CD14-positive monocyte (primary cell): ENCODE measurements around the gene L3MBTL3. TPM values are rescaled to one million over a fixed set of nuclear protein-coding genes. Genes with fewer than 3 reads are reported as not detected.
A peak's percentile ranks its signal among the peaks of the same experiment; 100 is the strongest.

Source experiments
- DNase-seq, 3 donors: peaks; one replicate each; pipeline ENCODE4 v3.0.0-alpha.2; 2011 to 2022
- H2AFZ ChIP-seq: 2 replicates; pipeline ENCODE4 v1.6.0; 2012; ENCODE audit warnings: mild to moderate bottlenecking, low read depth, low read length, inconsistent platforms; ENCODE audit not compliant: insufficient read depth, poor library complexity, severe bottlenecking
- H3K27ac ChIP-seq, 2 donors: 1 replicate in 1 of 2; 2 replicates in 1 of 2; pipeline ENCODE4 v1.5.1; 2012 to 2013; ENCODE audit warnings: low read length in 2 of 2, control low read depth in 1 of 2, inconsistent platforms in 1 of 2, low read depth in 1 of 2, mild to moderate bottlenecking in 1 of 2
- H3K27me3 ChIP-seq, 2 donors: one replicate each; pipeline versions ENCODE4 v1.6.0 to v1.6.1; 2011 to 2013; ENCODE audit warnings: low read length in 2 of 2; ENCODE audit not compliant: control insufficient read depth in 2 of 2, insufficient read depth in 2 of 2
- H3K36me3 ChIP-seq, 2 donors: replicated peaks in 1 of 2; 1 replicate in 1 of 2; 2 replicates in 1 of 2; pipeline versions ENCODE4 v1.5.1 to v1.6.1; 2012 to 2013; ENCODE audit warnings: low read length in 2 of 2, control low read depth in 1 of 2, inconsistent platforms in 1 of 2, mild to moderate bottlenecking in 1 of 2; ENCODE audit not compliant: insufficient read depth in 2 of 2, control insufficient read depth in 1 of 2
- H3K4me1 ChIP-seq, 2 donors: 1 replicate in 1 of 2; 2 replicates in 1 of 2; pipeline versions ENCODE4 v1.5.1 to v1.6.1; 2012 to 2013; ENCODE audit warnings: low read length in 2 of 2, control low read depth in 1 of 2, inconsistent platforms in 1 of 2, mild to moderate bottlenecking in 1 of 2, moderate library complexity in 1 of 2; ENCODE audit not compliant: insufficient read depth in 2 of 2, control insufficient read depth in 1 of 2
- H3K4me2 ChIP-seq: replicated peaks from 2 replicates; pipeline ENCODE3; 2012; ENCODE audit warnings: low read length, moderate library complexity, mild to moderate bottlenecking; ENCODE audit not compliant: poor library complexity, severe bottlenecking; ENCODE audit errors: extremely low read depth
- H3K4me3 ChIP-seq, 3 experiments: fragments of 200-600 bp in 1 of 3; sonication (generic) in 1 of 3; replicated peaks in 1 of 3; 1 replicate in 2 of 3; 2 replicates in 1 of 3; pipeline ENCODE4 v1.5.1; 2011 to 2013; ENCODE audit warnings: low read length in 3 of 3, mild to moderate bottlenecking in 3 of 3, control low read depth in 2 of 3, low read depth in 2 of 3, inconsistent platforms in 1 of 3, moderate library complexity in 1 of 3
- H3K79me2 ChIP-seq: 2 replicates; pipeline ENCODE4 v1.6.0; 2012; ENCODE audit warnings: mild to moderate bottlenecking, control low read depth, inconsistent platforms, low read length, moderate library complexity; ENCODE audit not compliant: insufficient read depth
- H3K9ac ChIP-seq: 2 replicates; pipeline ENCODE4 v1.6.0; 2017; ENCODE audit warnings: low read length, mild to moderate bottlenecking; ENCODE audit not compliant: insufficient read depth, poor library complexity, severe bottlenecking
- H3K9me3 ChIP-seq, 2 donors: replicated peaks in 1 of 2; 1 replicate in 1 of 2; 2 replicates in 1 of 2; pipeline versions ENCODE4 v1.5.1 to v1.6.1; 2012 to 2013; ENCODE audit warnings: low read length in 2 of 2, control low read depth in 1 of 2; ENCODE audit not compliant: control insufficient read depth in 1 of 2, insufficient read depth in 1 of 2
- H4K20me1 ChIP-seq: 2 replicates; pipeline ENCODE4 v1.6.0; 2012; ENCODE audit warnings: mild to moderate bottlenecking, low read length, control low read depth, moderate library complexity; ENCODE audit not compliant: insufficient read depth
- H3K27ac Mint-ChIP-seq, 7 donors: one replicate each; pipeline ENCODE4 v1.8.0; 2020; ENCODE audit warnings: mild to moderate bottlenecking in 7 of 7, mixed read lengths in 7 of 7, moderate library complexity in 6 of 7, inconsistent platforms in 2 of 7
- H3K27me3 Mint-ChIP-seq, 3 donors: one replicate each; pipeline ENCODE4 v1.8.0; 2021 to 2022; ENCODE audit warnings: low read depth in 3 of 3, mild to moderate bottlenecking in 3 of 3, mixed read lengths in 3 of 3, moderate library complexity in 3 of 3, inconsistent platforms in 1 of 3
- H3K36me3 Mint-ChIP-seq, 2 donors: one replicate each; pipeline ENCODE4 v1.8.0; 2020; ENCODE audit warnings: mixed read lengths in 2 of 2, inconsistent platforms in 1 of 2, mild to moderate bottlenecking in 1 of 2
- H3K4me1 Mint-ChIP-seq: one replicate; pipeline ENCODE4 v1.8.0; 2020; ENCODE audit warnings: mild to moderate bottlenecking, mixed read lengths
- H3K4me3 Mint-ChIP-seq, 2 donors: one replicate each; pipeline ENCODE4 v1.8.0; 2020; ENCODE audit warnings: mild to moderate bottlenecking in 2 of 2, mixed read lengths in 2 of 2, moderate library complexity in 1 of 2
- H3K9me3 Mint-ChIP-seq, 7 donors: one replicate each; pipeline ENCODE4 v1.8.0; 2020 to 2022; ENCODE audit warnings: mixed read lengths in 7 of 7, mild to moderate bottlenecking in 6 of 7, moderate library complexity in 6 of 7, inconsistent platforms in 2 of 7
- WGBS: methylation state at CpG from one replicate; pipeline ENCODE4 v1.1.5; 2013; ENCODE audit warnings: missing lambda C conversion rate; ENCODE audit not compliant: insufficient coverage; 5-methylcytosine and 5-hydroxymethylcytosine counted together
- intact Hi-C, 2 donors: fragments of 100-400 bp; cut with micrococcal nuclease; formaldehyde crosslinking; loops; one replicate each; pipeline versions ENCODE4 v1.15.0 to v1.15.1; 2023
- polyA plus RNA-seq, 3 donors: library from polyadenylated mRNA; depleted of rRNA in 1 of 3; unstranded in 2 of 3; stranded (reverse) in 1 of 3; fragments of 300-500 nt in 2 of 3; fragments of >200 nt in 1 of 3; fragmentation: Illumina TruSeq in 2 of 3; gene quantifications; 1 replicate in 2 of 3; 2 replicates in 1 of 3; pipeline ENCODE4 v1.2.3, GENCODE V29; 2012 to 2021
- TF ChIP-seq, protein P1 (sequence below): fragments of 200-600 bp; IDR thresholded peaks from one replicate; pipeline ENCODE4 v1.8.0; 2022; ENCODE audit warnings: antibody characterized with exemption, mild to moderate bottlenecking

L3MBTL3 gene
- polyA plus RNA-seq, 3 donors: 2.1 to 8.0 (median 3.7) TPM

DNA sequence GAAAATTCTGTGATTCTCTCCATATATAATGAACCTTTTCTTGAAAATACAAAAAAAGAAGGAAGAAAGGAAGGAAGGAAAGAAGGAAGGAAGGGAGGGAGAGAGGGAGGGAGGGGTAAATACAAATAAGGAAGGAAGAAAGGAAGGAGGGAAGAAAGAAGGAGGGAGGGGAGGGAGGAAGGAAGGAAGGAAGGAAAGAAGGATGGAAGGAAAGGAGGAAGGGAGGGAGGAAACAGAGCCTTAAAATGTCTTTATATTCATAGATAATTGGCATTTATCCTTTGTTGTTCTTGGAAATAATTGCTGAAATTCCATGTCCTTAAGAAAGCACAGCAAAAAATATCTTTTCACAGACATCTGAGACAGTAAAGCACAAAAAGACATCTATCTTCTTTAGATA is 164.1 kb downstream of the L3MBTL3 start:
- Mint-ChIP-seq H3K27ac (no peak overlapping the region), H3K27me3 (no peaks in the 10 kb centered on the region), H3K4me3 (no peak overlapping the region), H3K36me3 (no peaks in the 10 kb centered on the region), H3K4me1 (peaks cover 10% of the 10 kb centered on the region), H3K9me3 (peaks cover 0 to 5% (median 2%) of the 10 kb centered on the region in 7 donors)
- Histone ChIP-seq H3K79me2 (no peaks in the 10 kb centered on the region), H3K27ac (no peak overlapping the region), H3K9me3 (no peaks in the 10 kb centered on the region), H3K27me3 (no peaks in the 10 kb centered on the region), H4K20me1 (no peaks in the 10 kb centered on the region), H3K9ac (no peak overlapping the region), H3K4me3 (no peak overlapping the region), H3K4me1 (peaks cover 0 to 2% of the 10 kb centered on the region in 2 donors), H2AFZ (no peak overlapping the region), H3K4me2 (no peak overlapping the region), H3K36me3 (no peaks in the 10 kb centered on the region)
- TF ChIP-seq, protein P1, sequence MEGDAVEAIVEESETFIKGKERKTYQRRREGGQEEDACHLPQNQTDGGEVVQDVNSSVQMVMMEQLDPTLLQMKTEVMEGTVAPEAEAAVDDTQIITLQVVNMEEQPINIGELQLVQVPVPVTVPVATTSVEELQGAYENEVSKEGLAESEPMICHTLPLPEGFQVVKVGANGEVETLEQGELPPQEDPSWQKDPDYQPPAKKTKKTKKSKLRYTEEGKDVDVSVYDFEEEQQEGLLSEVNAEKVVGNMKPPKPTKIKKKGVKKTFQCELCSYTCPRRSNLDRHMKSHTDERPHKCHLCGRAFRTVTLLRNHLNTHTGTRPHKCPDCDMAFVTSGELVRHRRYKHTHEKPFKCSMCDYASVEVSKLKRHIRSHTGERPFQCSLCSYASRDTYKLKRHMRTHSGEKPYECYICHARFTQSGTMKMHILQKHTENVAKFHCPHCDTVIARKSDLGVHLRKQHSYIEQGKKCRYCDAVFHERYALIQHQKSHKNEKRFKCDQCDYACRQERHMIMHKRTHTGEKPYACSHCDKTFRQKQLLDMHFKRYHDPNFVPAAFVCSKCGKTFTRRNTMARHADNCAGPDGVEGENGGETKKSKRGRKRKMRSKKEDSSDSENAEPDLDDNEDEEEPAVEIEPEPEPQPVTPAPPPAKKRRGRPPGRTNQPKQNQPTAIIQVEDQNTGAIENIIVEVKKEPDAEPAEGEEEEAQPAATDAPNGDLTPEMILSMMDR: no peak
- intact Hi-C loops: no loop called here
- DNase-seq: no peak

DNA sequence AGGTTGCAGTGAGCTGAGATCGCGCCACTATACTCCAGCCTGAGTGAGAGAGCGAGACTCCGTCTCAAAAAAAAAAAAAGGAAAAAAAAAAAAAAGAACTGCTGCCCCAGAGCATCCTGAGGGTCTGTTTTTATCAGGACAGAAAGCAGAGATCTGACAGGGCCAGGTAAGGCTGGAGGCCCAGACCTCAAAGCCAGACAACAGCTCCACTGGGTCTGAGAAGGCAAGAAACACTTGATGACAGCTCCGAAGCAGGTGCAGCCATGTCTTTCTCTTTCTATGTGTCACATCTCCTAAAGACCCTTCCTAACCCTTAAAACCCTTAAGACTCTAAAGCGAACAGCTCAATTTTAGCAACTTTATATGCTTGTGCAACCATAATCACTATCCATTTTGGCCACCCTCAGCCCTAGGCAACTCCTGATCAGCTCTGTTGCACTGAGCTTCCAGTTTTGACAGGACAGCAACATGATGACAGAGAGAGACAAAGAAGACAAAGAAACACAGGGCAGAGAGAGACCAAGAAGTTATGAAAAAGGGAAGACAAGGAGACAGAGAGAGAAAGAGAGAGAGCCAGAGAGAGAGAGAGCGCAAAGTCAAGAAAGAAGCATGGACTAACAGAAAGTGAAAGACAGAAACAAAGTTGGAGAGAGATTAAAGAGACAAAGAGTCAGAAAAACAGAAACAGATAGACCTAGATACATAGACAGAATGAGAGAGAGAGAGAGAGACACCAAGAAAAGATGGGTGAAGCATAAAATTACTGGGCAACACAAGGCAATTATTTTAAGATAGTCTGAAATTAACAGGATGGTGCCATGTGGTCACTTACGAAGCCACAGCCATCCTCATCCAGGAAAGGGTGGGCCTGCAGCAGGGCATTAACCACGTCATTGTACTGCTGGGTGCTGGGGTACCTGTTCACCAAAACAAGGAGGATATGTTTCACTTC is 165.2 kb downstream of the L3MBTL3 start:
- no peak overlapping the region for H3K4me3 ChIP-seq
- no peak overlapping the region for H3K4me2 ChIP-seq
- 80% methylated on average over 9 of the region's 9 CpGs for WGBS
- peaks cover 6% of the 10 kb centered on the region for H3K4me1 Mint-ChIP-seq
- no peaks in the 10 kb centered on the region for H4K20me1 ChIP-seq
- no peak overlapping the region for H3K9ac ChIP-seq
- H3K79me2 ChIP-seq: no peaks in the 10 kb centered on the region
- peak overlapping the region in 1 of 2 donors; percentile 18 for H3K4me3 Mint-ChIP-seq
- no peak overlapping the region for H3K27ac ChIP-seq
- no peaks in the 10 kb centered on the region for H3K27me3 Mint-ChIP-seq
- H3K36me3 Mint-ChIP-seq: no peaks in the 10 kb centered on the region
- peak overlapping the region; percentile 52 for H2AFZ ChIP-seq
- no peak for DNase-seq
- intact Hi-C loops: no loop called here
- no peaks in the 10 kb centered on the region for H3K36me3 ChIP-seq
- H3K27ac Mint-ChIP-seq: peak overlapping the region in 1 of 7 donors; percentile 18
- no peaks in the 10 kb centered on the region for H3K9me3 ChIP-seq
- TF ChIP-seq, protein P1: no peak
- H3K4me1 ChIP-seq: no peaks in the 10 kb centered on the region
- no peaks in the 10 kb centered on the region for H3K27me3 ChIP-seq
- peaks cover 0 to 3% (median 0%) of the 10 kb centered on the region in 7 donors for H3K9me3 Mint-ChIP-seq
